Measurements from ENCODE around the gene DRG2. TPM values are rescaled to one million over a fixed set of nuclear protein-coding genes. Genes with fewer than 3 reads are reported as not detected.

Gene DRG2
- total and polyA plus RNA-seq, 10 of the 15 experiments (the other 5 are each of a cell fraction or from before 2014, with no cell fraction given) = 9.1 to 64.8 (median 45.7) TPM

DNA sequence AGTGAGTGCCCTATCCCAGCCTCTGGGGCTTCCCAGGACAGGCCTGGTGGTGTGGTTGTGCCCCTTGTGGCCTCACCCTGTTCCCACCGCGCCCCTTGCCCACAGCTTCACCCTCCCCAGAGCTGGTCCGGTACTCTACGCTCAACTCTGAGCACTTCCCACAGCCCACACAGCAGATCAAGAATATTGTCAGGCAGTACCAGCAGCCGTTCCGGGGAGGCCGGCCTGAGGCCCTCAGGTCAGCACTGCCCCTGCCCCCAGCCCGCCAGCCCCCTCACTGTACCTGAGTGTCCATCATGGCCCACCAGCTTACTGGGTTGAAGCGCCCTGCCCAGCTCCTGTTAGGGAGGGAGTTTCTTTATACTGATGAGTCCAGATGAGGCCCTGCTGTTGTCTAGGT, 63.5 kb downstream of the DRG2 start:
- SMC1A ChIA-PET (ENCODE audit: uncharacterized antibody, unreplicated experiment) = no interaction called here
- DNase-seq (ENCODE audit: low read depth, low spot score) (no peak), ATAC-seq (no peak), FAIRE-seq (no peak)
- Histone ChIP-seq H3K79me2 (ENCODE audit: control insufficient read depth, insufficient read depth, low read length) (no peaks in the 10 kb centered on the region), H3K27ac (ENCODE audit: control insufficient read depth, insufficient read depth) (no peak overlapping the region), H3K4me3 (no peak overlapping the region), H3K9me3 (replicated peaks; ENCODE audit: control insufficient read depth, insufficient read depth, low read length) (no peaks in the 10 kb centered on the region), H4K20me1 (ENCODE audit: control insufficient read depth, insufficient read depth) (no peaks in the 10 kb centered on the region), H3K36me3 (ENCODE audit: control insufficient read depth in 2 of 2, insufficient read depth in 2 of 2, low read length in 1 of 2) (no peaks in the 10 kb centered on the region), H2AFZ (ENCODE audit: control insufficient read depth, low read depth, low read length) (no peak overlapping the region), H3K4me2 (ENCODE audit: control insufficient read depth, insufficient read depth) (no peak overlapping the region), H3K9ac (ENCODE audit: control insufficient read depth, insufficient read depth, low read length) (no peak overlapping the region), H3K4me1 (ENCODE audit: control insufficient read depth, insufficient read depth, low read length) (no peaks in the 10 kb centered on the region; the same call in 1 of the 2 replicates), H3K27me3 (replicated peaks in 1 of 2; ENCODE audit: control insufficient read depth in 2 of 2, insufficient read depth in 2 of 2, low read length in 1 of 2) (no peaks in the 10 kb centered on the region)
- TF ChIP-seq HDAC2 (IDR thresholded peaks at IDR 0.05) (no peak), NFYA (IDR thresholded peaks at IDR 0.05; ENCODE audit: borderline replicate concordance, low read depth, low read length) (no peak), ZNF207 (IDR thresholded peaks at IDR 0.05; ENCODE audit: borderline replicate concordance) (no peak), JUND (IDR thresholded peaks at IDR 0.05; ENCODE audit: low read depth, low read length) (no peak), MTA2 (IDR thresholded peaks at IDR 0.05; ENCODE audit: low read depth) (no peak), CEBPB (IDR thresholded peaks at IDR 0.05; ENCODE audit: borderline replicate concordance in 1 of 2, low read depth in 2 of 2, low read length in 2 of 2) (no peak), SRF (IDR thresholded peaks at IDR 0.05; ENCODE audit: low read depth in 2 of 2, low read length in 2 of 2) (no peak), MYB (IDR thresholded peaks at IDR 0.05; ENCODE audit: borderline replicate concordance, low read depth, low read length) (no peak), TBL1XR1 (IDR thresholded peaks at IDR 0.05; ENCODE audit: low read depth, low read length) (no peak), TCF7 (IDR thresholded peaks at IDR 0.05; ENCODE audit: borderline replicate concordance) (no peak), RBBP5 (conservative IDR thresholded peaks at IDR 0.05) (no peak), CBX5 (IDR thresholded peaks at IDR 0.05; ENCODE audit: low read depth) (no peak), POLR2AphosphoS5 (IDR thresholded peaks at IDR 0.05; ENCODE audit: low read length) (no peak), JUNB (IDR thresholded peaks at IDR 0.05) (no peak), CHD1 (IDR thresholded peaks at IDR 0.05; ENCODE audit: low read depth, low read length) (no peak), HDGF (IDR thresholded peaks at IDR 0.05) (no peak), RCOR1 (conservative IDR thresholded peaks at IDR 0.05; ENCODE audit: low read depth, low read length) (no peak)
- TF ChIP-seq, protein P1, sequence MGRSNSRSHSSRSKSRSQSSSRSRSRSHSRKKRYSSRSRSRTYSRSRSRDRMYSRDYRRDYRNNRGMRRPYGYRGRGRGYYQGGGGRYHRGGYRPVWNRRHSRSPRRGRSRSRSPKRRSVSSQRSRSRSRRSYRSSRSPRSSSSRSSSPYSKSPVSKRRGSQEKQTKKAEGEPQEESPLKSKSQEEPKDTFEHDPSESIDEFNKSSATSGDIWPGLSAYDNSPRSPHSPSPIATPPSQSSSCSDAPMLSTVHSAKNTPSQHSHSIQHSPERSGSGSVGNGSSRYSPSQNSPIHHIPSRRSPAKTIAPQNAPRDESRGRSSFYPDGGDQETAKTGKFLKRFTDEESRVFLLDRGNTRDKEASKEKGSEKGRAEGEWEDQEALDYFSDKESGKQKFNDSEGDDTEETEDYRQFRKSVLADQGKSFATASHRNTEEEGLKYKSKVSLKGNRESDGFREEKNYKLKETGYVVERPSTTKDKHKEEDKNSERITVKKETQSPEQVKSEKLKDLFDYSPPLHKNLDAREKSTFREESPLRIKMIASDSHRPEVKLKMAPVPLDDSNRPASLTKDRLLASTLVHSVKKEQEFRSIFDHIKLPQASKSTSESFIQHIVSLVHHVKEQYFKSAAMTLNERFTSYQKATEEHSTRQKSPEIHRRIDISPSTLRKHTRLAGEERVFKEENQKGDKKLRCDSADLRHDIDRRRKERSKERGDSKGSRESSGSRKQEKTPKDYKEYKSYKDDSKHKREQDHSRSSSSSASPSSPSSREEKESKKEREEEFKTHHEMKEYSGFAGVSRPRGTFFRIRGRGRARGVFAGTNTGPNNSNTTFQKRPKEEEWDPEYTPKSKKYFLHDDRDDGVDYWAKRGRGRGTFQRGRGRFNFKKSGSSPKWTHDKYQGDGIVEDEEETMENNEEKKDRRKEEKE (IDR thresholded peaks at IDR 0.05) = no peak
- TF ChIP-seq, protein P2, sequence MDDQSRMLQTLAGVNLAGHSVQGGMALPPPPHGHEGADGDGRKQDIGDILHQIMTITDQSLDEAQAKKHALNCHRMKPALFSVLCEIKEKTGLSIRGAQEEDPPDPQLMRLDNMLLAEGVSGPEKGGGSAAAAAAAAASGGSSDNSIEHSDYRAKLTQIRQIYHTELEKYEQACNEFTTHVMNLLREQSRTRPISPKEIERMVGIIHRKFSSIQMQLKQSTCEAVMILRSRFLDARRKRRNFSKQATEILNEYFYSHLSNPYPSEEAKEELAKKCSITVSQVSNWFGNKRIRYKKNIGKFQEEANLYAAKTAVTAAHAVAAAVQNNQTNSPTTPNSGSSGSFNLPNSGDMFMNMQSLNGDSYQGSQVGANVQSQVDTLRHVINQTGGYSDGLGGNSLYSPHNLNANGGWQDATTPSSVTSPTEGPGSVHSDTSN (IDR thresholded peaks at IDR 0.05; ENCODE audit: insufficient replicate concordance, low read depth, low read length) = no peak
- TF ChIP-seq, protein P3, sequence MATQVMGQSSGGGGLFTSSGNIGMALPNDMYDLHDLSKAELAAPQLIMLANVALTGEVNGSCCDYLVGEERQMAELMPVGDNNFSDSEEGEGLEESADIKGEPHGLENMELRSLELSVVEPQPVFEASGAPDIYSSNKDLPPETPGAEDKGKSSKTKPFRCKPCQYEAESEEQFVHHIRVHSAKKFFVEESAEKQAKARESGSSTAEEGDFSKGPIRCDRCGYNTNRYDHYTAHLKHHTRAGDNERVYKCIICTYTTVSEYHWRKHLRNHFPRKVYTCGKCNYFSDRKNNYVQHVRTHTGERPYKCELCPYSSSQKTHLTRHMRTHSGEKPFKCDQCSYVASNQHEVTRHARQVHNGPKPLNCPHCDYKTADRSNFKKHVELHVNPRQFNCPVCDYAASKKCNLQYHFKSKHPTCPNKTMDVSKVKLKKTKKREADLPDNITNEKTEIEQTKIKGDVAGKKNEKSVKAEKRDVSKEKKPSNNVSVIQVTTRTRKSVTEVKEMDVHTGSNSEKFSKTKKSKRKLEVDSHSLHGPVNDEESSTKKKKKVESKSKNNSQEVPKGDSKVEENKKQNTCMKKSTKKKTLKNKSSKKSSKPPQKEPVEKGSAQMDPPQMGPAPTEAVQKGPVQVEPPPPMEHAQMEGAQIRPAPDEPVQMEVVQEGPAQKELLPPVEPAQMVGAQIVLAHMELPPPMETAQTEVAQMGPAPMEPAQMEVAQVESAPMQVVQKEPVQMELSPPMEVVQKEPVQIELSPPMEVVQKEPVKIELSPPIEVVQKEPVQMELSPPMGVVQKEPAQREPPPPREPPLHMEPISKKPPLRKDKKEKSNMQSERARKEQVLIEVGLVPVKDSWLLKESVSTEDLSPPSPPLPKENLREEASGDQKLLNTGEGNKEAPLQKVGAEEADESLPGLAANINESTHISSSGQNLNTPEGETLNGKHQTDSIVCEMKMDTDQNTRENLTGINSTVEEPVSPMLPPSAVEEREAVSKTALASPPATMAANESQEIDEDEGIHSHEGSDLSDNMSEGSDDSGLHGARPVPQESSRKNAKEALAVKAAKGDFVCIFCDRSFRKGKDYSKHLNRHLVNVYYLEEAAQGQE (IDR thresholded peaks at IDR 0.05; ENCODE audit: low read depth, low read length) = no peak
- in situ Hi-C loops (cut with MboI) (no loop called here), intact Hi-C loops (cut with micrococcal nuclease; ENCODE audit: unreplicated experiment) (no loop called here)
- CTCF ChIA-PET = interaction anchor here (1.0 to 1.9 kb wide), 2 partner anchors 18 to 41 kb away, joined by 3 to 4 read pairs; no protein-coding TSS in a partner anchor
- RAD21 ChIA-PET (ENCODE audit: unreplicated experiment) = no interaction called here
- POLR2A ChIA-PET = no interaction called here
- 57% methylated on average over 9 of the region's 9 CpGs for WGBS (ENCODE audit: insufficient coverage, insufficient replicate concordance, low lambda C conversion rate, missing lambda C conversion rate)
- BruUV-seq (replicated peaks) = no TSS peak
